ENCODE data around the gene HCRTR1.

DNA sequence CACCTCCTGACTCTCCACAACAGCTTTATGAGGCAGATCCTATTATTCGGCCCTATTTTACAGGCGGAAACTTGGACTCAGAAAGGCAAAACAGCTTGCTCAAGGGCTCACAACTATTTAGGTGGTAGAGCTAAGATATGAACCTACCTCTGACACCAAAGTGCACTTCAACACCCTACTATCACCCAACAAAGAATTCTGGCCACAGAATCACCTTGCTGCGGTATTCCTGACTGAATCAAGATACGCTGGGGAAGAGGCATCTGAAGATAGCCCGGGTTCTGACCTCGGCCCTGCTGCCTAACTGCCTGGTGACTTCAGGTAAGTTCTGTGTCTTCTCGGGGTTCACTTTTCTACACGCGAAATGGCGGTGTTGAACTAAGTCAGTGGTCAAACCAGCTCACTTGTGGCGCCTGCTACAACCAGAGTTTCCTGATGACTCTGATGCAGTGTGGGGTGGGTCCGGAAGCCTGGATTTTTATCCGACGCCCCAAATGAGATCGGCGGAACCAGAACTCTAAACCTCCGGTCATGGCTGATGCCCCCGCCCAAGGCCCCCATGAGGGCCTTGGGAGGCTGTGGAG lies 26.6 kb downstream of the HCRTR1 start:
- TF ChIP-seq POLR2A (IDR thresholded peaks at IDR 0.05) = no peak
- TF ChIP-seq, protein P1, sequence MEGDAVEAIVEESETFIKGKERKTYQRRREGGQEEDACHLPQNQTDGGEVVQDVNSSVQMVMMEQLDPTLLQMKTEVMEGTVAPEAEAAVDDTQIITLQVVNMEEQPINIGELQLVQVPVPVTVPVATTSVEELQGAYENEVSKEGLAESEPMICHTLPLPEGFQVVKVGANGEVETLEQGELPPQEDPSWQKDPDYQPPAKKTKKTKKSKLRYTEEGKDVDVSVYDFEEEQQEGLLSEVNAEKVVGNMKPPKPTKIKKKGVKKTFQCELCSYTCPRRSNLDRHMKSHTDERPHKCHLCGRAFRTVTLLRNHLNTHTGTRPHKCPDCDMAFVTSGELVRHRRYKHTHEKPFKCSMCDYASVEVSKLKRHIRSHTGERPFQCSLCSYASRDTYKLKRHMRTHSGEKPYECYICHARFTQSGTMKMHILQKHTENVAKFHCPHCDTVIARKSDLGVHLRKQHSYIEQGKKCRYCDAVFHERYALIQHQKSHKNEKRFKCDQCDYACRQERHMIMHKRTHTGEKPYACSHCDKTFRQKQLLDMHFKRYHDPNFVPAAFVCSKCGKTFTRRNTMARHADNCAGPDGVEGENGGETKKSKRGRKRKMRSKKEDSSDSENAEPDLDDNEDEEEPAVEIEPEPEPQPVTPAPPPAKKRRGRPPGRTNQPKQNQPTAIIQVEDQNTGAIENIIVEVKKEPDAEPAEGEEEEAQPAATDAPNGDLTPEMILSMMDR (IDR thresholded peaks at IDR 0.05) = no peak
- TF ChIP-seq POLR2AphosphoS5 (IDR thresholded peaks at IDR 0.05) = no peak

All from upper lobe of left lung (tissue), 4 donors.